A673 (cell line): ENCODE measurements around the gene CUTA. TPM values are rescaled to one million over a fixed set of nuclear protein-coding genes. Genes with fewer than 3 reads are reported as not detected.
A peak's percentile ranks its signal among the peaks of the same experiment; 100 is the strongest.

Experiments
- BruUV-seq: library from RNA; stranded (reverse); fragments of 400-500 nt; replicated peaks from 2 replicates; lab custom pipeline; 2021; lab: Mats Ljungman, UMichigan
- CTCF ChIA-PET: fragments of 300-600 bp; sonication (Branson Sonifier 250); formaldehyde crosslinking; loops from one replicate; lab custom pipeline; 2022; ENCODE audit warnings: antibody characterized with exemption; lab: Charles Lee
- POLR2A ChIA-PET: fragments of 300-600 bp; sonication (Branson Sonifier 250); formaldehyde crosslinking; loops from one replicate; lab custom pipeline; 2022; ENCODE audit warnings: antibody characterized with exemption; ENCODE audit not compliant: low non-redundant PET; lab: Charles Lee
- DNase-seq: peaks from one replicate; pipeline ENCODE4 v3.0.0-alpha.2; 2015; ENCODE audit warnings: low spot score
- H3K27ac ChIP-seq: fragments of 200-600 bp; sonication (generic); 2 replicates; pipeline ENCODE4 v1.5.1; 2016; ENCODE audit warnings: mixed run types, low read depth, mild to moderate bottlenecking, mixed read lengths, antibody characterized with exemption, low read length; ENCODE audit not compliant: poor library complexity, severe bottlenecking
- H3K27me3 ChIP-seq: fragments of 200-600 bp; sonication (generic); replicated peaks from 2 replicates; pipeline ENCODE4 v1.6.1; 2017; ENCODE audit warnings: mixed run types, low read depth, mild to moderate bottlenecking, mixed read lengths, antibody characterized with exemption, low read length; ENCODE audit not compliant: insufficient read depth, poor library complexity
- H3K36me3 ChIP-seq: fragments of 200-600 bp; sonication (generic); 2 replicates; pipeline ENCODE4 v1.6.1; 2016; ENCODE audit warnings: mixed run types, mild to moderate bottlenecking, mixed read lengths, antibody characterized with exemption, low read length; ENCODE audit not compliant: insufficient read depth, poor library complexity, severe bottlenecking
- H3K4me1 ChIP-seq: fragments of 200-600 bp; sonication (generic); 2 replicates; pipeline ENCODE4 v1.6.1; 2017; ENCODE audit warnings: mixed run types, mild to moderate bottlenecking, mixed read lengths, antibody characterized with exemption, low read length; ENCODE audit not compliant: insufficient read depth, poor library complexity, severe bottlenecking
- H3K4me3 ChIP-seq: fragments of 200-600 bp; sonication (generic); 2 replicates; pipeline ENCODE4 v1.5.1; 2016; ENCODE audit warnings: low read depth, mixed run types, mild to moderate bottlenecking, mixed read lengths, low read length; ENCODE audit not compliant: poor library complexity, severe bottlenecking
- H3K9me3 ChIP-seq: fragments of 200-600 bp; sonication (generic); 2 replicates; pipeline ENCODE4 v1.6.1; 2016; ENCODE audit warnings: mixed run types, low read depth, mild to moderate bottlenecking, mixed read lengths, antibody characterized with exemption, low read length; ENCODE audit not compliant: poor library complexity, severe bottlenecking
- EZH2 ChIP-seq: fragments of 200-600 bp; sonication (generic); IDR thresholded peaks from 2 replicates; pipeline ENCODE4 v1.6.1; 2017; ENCODE audit warnings: borderline replicate concordance, low read depth, mild to moderate bottlenecking, mixed read lengths, antibody characterized with exemption, low read length; ENCODE audit not compliant: poor library complexity, severe bottlenecking
- intact Hi-C: fragments of 100-400 bp; cut with micrococcal nuclease; formaldehyde crosslinking; loops from one replicate; pipeline ENCODE4 v1.10.0; 2022; ENCODE audit not compliant: unreplicated experiment
- total RNA-seq: library from RNA; stranded (reverse); gene quantifications from 2 replicates; pipeline ENCODE4 v1.2.3, GENCODE V29; 2021
- TF ChIP-seq, protein P1 (sequence below): fragments of 300-800, 200-600 bp; sonication (generic); conservative IDR thresholded peaks from 2 replicates; pipeline ENCODE4 v1.5.1; 2017; ENCODE audit warnings: low read depth, mild to moderate bottlenecking, antibody characterized with exemption, low read length, moderate library complexity, mixed read lengths

Gene CUTA
- total RNA-seq, 1 experiment from 2014 or later, result 221 TPM

DNA sequence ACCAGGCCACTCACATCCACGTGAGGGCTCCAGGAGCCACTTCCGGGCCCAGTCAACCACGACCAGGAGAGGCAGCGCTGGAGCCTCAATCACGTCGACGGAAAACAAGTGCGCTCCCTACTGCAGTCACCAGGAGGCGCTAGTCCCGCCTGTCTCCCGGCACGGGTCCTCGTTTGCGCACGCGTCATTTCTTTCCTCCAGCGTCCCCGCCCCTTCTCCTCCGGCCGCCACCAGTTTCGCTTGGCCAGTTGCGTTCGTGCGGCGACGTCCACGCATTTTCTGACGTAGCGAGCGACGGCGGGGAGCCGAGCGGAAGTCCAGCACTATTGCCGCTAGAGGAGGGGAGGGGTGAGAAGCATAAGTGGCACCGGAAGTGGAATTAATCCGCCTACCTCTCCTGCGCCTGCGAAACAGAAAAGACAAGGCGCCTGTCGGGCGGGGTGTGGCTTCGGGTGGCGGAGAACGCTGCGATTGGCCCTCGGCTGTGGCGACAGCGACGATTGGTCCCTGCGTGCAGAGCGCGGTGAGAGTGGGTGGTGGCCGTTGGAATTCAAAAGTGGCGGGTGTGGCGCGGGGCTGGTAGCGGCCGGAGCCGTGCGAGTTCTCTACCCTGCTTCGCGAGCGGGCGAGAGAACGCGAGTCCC is 26.5 kb downstream of the CUTA start, which contains the start of gene KIFC1:
Gene KIFC1 (plus strand): TSS at position 546 of the 644 bp plus-strand sequence. CDS start 163 bp downstream, outside the sequence.
- Histone ChIP-seq H3K27me3 (no peaks in the 10 kb centered on the region), H3K36me3 (peaks cover 14% of the 10 kb centered on the region), H3K9me3 (no peaks in the 10 kb centered on the region), H3K27ac (peak within 1 kb of the TSS; percentile 98), H3K4me3 (peak within 1 kb of the TSS; percentile 98), H3K4me1 (peaks cover 19% of the 10 kb centered on the region)
- peak; percentile 100 for DNase-seq
- intact Hi-C loops, result loop anchor here (2.0 to 10.0 kb wide), 3 partner anchors 35 to 187 kb away; partner anchors contain the start of genes HSD17B8, RING1, RXRB and SLC39A7
- POLR2A ChIA-PET, result no interaction called here
- CTCF ChIA-PET, result interaction anchor here (0.9 kb wide), 1 partner anchor 34 kb away, joined by 5 read pairs; no protein-coding TSS in a partner anchor
- TF ChIP-seq, protein P1, sequence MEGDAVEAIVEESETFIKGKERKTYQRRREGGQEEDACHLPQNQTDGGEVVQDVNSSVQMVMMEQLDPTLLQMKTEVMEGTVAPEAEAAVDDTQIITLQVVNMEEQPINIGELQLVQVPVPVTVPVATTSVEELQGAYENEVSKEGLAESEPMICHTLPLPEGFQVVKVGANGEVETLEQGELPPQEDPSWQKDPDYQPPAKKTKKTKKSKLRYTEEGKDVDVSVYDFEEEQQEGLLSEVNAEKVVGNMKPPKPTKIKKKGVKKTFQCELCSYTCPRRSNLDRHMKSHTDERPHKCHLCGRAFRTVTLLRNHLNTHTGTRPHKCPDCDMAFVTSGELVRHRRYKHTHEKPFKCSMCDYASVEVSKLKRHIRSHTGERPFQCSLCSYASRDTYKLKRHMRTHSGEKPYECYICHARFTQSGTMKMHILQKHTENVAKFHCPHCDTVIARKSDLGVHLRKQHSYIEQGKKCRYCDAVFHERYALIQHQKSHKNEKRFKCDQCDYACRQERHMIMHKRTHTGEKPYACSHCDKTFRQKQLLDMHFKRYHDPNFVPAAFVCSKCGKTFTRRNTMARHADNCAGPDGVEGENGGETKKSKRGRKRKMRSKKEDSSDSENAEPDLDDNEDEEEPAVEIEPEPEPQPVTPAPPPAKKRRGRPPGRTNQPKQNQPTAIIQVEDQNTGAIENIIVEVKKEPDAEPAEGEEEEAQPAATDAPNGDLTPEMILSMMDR, result peak; percentile 99
- no peak for TF ChIP-seq EZH2
- BruUV-seq, result no TSS peak

DNA sequence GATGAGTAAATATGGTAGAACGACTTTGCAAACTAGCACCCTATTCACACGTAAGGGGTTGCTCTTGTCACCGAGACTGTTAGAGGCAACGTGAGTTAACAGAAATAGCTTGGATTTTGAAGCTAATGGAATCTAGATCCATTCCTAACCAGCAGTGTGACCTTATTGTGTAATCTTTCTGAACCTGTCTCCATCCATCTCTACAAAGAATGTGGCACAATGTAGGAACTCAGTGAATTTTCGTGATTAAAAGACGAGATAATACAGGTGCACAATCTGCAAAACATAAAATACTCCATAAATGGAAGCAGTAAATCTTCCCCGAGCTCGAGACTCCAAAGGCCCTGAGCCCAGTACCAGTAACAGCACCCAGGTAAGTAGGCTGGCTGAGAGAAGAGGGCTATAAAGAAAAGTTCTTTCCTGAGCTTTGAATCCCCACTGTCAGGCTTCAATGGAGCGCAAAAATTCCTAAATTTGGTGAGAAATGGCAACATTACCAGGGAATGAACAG is 27.1 kb downstream of the CUTA start:
- DNase-seq, result no peak
- Histone ChIP-seq H3K4me3 (peak overlapping the region; percentile 9), H3K27ac (peak overlapping the region; percentile 67), H3K27me3 (no peaks in the 10 kb centered on the region), H3K4me1 (peaks cover 19% of the 10 kb centered on the region), H3K36me3 (peaks cover 8% of the 10 kb centered on the region), H3K9me3 (no peaks in the 10 kb centered on the region)
- TF ChIP-seq EZH2, result no peak
- TF ChIP-seq, protein P1, result no peak
- intact Hi-C loops, result loop anchor here (2.0 to 10.0 kb wide), 3 partner anchors 36 to 186 kb away; partner anchors contain the start of genes HSD17B8, RING1, RXRB and SLC39A7
- TSS peak; percentile 82 for BruUV-seq
- CTCF ChIA-PET, result interaction anchor here (0.9 kb wide), 1 partner anchor 35 kb away, joined by 5 read pairs; no protein-coding TSS in a partner anchor
- POLR2A ChIA-PET, result interaction anchor here (0.5 kb wide), 1 partner anchor 40 kb away, joined by 5 read pairs; no protein-coding TSS in a partner anchor

DNA sequence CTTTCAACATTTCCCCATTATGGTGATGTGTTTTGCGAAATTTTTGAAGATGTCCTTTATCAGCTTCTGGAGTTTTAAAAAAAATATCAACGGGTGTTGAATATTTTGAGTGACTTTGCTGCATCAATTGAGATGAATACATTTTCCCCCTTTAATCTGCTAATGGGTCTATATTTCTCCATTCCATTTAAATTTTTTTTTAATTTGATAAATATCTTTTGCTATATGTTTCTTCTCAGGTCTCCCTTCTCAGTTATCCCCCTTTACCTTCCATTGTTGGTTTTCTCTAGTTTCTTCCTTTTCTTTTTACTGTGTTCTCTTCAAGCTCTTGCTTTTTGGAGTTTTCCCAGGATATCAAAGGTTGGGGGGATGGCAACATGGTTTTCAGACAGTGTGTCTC is 27.7 kb downstream of the CUTA start:
- Histone ChIP-seq H3K27me3 (no peaks in the 10 kb centered on the region), H3K4me3 (no peak overlapping the region), H3K4me1 (peaks cover 19% of the 10 kb centered on the region), H3K36me3 (peaks cover 6% of the 10 kb centered on the region), H3K27ac (no peak overlapping the region), H3K9me3 (no peaks in the 10 kb centered on the region)
- POLR2A ChIA-PET, result no interaction called here
- intact Hi-C loops, result loop anchor here (2.0 to 10.0 kb wide), 3 partner anchors 37 to 185 kb away; partner anchors contain the start of genes HSD17B8, RING1, RXRB and SLC39A7
- no TSS peak for BruUV-seq
- TF ChIP-seq EZH2, result no peak
- TF ChIP-seq, protein P1, result no peak
- no peak for DNase-seq
- CTCF ChIA-PET, result no interaction called here
